ES-I3 (cell line): ENCODE results near the gene EMP2.

Source experiments
- H3K36me3 ChIP-seq: 2 replicates; pipeline ENCODE4 v1.6.1; 2013; ENCODE audit warnings: mild to moderate bottlenecking, low read length, control low read depth, moderate library complexity; ENCODE audit not compliant: insufficient read depth
- H3K4me1 ChIP-seq: 2 replicates; pipeline ENCODE4 v1.6.1; 2013; ENCODE audit warnings: mild to moderate bottlenecking, control low read depth, low read length; ENCODE audit not compliant: insufficient read depth
- H3K9ac ChIP-seq: 2 replicates; pipeline ENCODE4 v1.6.1; 2013; ENCODE audit warnings: low read depth, mild to moderate bottlenecking, low read length, moderate library complexity
- H3K9me3 ChIP-seq: 2 replicates; pipeline ENCODE4 v1.6.1; 2013; ENCODE audit warnings: mild to moderate bottlenecking, low read length, moderate library complexity; ENCODE audit not compliant: control insufficient read depth, insufficient read depth

The EMP2 gene

DNA sequence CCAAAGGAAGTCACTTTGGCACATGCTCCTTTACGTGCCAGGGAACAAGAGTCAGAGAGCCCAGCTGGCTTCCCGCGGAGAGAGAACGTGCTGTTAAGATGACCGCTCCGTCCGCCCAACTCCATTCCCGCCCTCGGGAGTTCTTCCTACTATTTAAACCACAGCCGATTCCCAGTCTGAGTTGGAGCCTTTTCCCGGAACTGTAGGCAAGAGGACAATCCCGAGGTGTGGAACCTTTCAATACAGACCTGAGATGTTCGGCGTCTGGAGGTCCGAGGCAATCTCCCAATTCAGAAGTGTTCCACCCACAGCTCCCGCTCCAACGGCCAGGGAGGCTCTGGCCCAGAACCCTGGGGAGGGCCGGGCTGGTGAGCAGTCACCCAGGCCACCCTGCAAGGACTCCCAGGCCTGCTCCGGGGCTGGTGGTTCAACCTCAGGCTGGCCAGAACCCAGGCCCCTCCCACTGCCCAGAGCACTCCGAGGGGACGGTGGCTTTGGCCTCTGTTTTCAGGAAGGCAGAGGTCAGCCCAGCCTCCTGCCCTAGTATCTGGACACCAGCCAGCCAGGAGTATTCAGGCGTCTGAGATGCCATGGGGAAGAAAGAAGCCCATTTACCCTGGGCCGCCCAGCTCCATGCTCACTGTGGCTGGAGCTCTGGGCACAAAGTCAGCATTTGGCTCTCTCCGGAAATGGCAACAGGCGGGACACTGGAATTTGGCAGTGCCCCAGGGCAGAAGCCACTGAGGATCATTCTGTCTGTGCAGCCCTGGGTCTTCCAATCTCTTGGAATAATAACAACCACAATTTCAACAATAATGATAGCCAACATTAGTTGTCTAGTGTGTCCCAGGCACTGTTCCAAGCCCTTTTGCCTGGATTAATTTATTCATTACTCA, 21.4 kb downstream of the EMP2 start:
- Histone ChIP-seq H3K9me3 (no peaks in the 10 kb centered on the region), H3K9ac (no peak overlapping the region), H3K4me1 (no peaks in the 10 kb centered on the region), H3K36me3 (no peaks in the 10 kb centered on the region; the same call in 1 of the 2 replicates)

DNA sequence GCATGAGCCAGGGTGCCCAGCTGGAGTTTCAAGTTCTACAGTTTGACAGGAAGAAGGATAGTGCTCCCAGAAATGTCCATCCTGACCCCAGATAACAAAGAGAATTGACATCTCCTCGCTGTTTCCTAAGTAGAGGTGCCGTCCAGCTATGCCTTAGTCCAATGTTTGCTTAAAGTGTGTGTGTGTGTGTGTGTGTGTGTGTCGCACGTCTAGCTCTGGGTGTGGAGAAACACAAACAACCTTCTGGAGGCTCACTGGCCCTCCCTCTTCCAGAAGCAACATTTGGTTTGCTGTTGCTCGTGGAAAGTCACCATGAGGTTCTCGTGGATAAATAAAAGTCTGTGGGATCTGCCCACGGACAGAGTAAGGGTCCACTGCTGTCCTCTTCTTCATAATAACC, 22.1 kb downstream of the EMP2 start:
- H3K36me3 ChIP-seq, result no peaks in the 10 kb centered on the region; the same call in 1 of the 2 replicates
- no peaks in the 10 kb centered on the region for H3K9me3 ChIP-seq
- no peak overlapping the region for H3K9ac ChIP-seq
- H3K4me1 ChIP-seq, result no peaks in the 10 kb centered on the region

GRCh38 chr16:10557750-10558149, 22.6 kb downstream of the EMP2 start:
- H3K36me3 ChIP-seq, result no peaks in the 10 kb centered on the region; the same call in 1 of the 2 replicates
- H3K9ac ChIP-seq, result no peak overlapping the region
- no peaks in the 10 kb centered on the region for H3K4me1 ChIP-seq
- no peaks in the 10 kb centered on the region for H3K9me3 ChIP-seq

- no peaks in the 10 kb centered on the region for H3K36me3 ChIP-seq
- no peaks in the 10 kb centered on the region for H3K9me3 ChIP-seq
Measured at GRCh38 chr16:10556236-10556635, 24.2 kb downstream of the EMP2 start.

GRCh38 chr16:10554569-10554968, 25.8 kb downstream of the EMP2 start:
- no peak overlapping the region for H3K9ac ChIP-seq
- H3K9me3 ChIP-seq, result no peaks in the 10 kb centered on the region
- H3K4me1 ChIP-seq, result no peaks in the 10 kb centered on the region
- H3K36me3 ChIP-seq, result no peaks in the 10 kb centered on the region

More at GRCh38 chr16:10556236-10556635, 24.2 kb downstream of the EMP2 start:
- Histone ChIP-seq H3K9ac (no peak overlapping the region), H3K4me1 (no peaks in the 10 kb centered on the region)

DNA sequence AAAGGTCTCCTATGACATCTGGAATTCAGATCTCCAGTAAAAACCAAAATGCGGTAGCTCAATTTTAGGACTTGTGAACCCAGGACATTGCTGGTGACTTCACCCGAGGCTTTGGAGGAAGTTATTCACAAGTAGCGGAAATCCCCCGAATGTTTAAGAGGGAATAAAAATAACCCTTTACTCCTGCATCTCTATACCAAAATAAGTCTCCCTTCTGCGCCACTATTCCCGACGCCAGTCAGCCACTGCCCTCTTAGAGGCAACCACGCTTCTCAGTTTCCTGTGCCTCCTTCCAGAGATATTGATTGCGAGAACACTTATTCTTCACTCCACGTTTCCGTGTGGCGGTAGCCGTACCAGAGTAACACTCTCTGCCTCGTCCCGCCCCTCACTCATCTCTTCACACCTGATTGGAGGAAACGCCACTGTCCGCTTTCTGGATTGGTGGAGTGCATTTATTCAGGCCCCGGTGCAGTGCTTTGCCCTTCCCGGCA, 27.4 kb downstream of the EMP2 start:
- Histone ChIP-seq H3K9ac (peak overlapping the region; percentile 35; the same call in 1 of the 2 replicates), H3K4me1 (no peaks in the 10 kb centered on the region), H3K36me3 (no peaks in the 10 kb centered on the region), H3K9me3 (no peaks in the 10 kb centered on the region)

DNA sequence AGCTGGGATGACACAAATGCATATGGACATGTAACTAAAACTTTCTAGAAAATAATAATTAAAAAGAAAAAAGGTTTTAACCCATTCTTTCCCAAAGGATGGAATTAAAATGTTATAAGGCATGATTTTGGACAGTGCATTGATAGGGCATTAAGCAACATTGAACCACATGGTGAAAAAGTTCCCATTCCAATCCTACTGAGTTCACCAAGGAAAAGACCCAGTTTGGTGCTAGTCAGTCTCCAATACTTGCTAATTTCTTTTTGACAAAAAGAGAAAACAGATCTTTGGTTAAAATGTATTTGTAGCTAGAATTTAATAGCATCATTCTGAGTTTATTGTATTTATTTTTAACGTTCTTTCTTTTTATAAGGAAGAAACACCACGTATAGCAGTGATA, 28.1 kb downstream of the EMP2 start:
- Histone ChIP-seq H3K36me3 (no peaks in the 10 kb centered on the region), H3K4me1 (no peaks in the 10 kb centered on the region), H3K9ac (no peak overlapping the region), H3K9me3 (no peaks in the 10 kb centered on the region)

DNA sequence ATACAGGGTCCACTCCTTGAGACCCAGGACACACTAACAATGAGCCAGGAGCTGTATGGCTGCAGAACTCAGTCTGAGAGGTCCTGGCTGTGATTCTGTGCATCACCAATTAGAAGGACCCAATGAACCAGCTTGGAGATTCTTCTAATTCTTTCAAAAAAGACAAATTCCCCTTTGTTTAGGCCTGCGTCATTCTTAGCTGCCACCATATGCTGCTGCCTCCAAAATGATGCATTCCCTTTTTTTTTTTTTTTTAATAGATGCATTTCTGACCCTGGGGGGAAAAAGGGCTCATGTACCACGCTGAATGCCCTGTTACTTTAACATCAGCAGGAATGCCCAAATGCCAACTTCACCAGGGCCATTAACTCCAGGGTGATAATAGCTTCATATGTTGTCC, 28.5 kb downstream of the EMP2 start:
- Histone ChIP-seq H3K9me3 (no peaks in the 10 kb centered on the region), H3K4me1 (no peaks in the 10 kb centered on the region)

DNA sequence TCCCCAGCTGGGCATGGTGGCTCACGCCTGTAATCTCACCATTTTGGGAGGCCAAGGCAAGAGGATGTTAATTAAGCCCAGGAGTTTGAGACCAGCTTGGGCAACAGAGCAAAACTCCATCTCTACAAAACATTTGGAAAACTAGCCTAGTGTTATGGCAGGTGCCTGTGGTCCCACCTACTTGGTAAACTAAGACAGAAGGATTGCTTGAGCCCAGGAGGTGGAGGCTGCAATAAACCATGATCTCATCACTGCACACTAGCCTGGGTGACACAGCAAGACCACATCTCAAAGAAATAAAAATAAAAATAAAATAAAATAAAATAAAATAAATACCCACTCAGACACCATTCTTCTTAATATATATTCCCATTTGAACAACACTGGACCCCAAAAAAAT, 32.0 kb downstream of the EMP2 start:
- H3K36me3 ChIP-seq, result no peaks in the 10 kb centered on the region
- no peaks in the 10 kb centered on the region for H3K9me3 ChIP-seq
- no peak overlapping the region for H3K9ac ChIP-seq
- H3K4me1 ChIP-seq, result no peaks in the 10 kb centered on the region

More for the DNA sequence above, 28.5 kb downstream of the EMP2 start:
- no peak overlapping the region for H3K9ac ChIP-seq
- H3K36me3 ChIP-seq, result no peaks in the 10 kb centered on the region

- H3K36me3 ChIP-seq, result no peaks in the 10 kb centered on the region
- no peak overlapping the region for H3K9ac ChIP-seq
- no peaks in the 10 kb centered on the region for H3K9me3 ChIP-seq
- no peaks in the 10 kb centered on the region for H3K4me1 ChIP-seq
Measured at GRCh38 chr16:10547708-10548107, 32.7 kb downstream of the EMP2 start.

DNA sequence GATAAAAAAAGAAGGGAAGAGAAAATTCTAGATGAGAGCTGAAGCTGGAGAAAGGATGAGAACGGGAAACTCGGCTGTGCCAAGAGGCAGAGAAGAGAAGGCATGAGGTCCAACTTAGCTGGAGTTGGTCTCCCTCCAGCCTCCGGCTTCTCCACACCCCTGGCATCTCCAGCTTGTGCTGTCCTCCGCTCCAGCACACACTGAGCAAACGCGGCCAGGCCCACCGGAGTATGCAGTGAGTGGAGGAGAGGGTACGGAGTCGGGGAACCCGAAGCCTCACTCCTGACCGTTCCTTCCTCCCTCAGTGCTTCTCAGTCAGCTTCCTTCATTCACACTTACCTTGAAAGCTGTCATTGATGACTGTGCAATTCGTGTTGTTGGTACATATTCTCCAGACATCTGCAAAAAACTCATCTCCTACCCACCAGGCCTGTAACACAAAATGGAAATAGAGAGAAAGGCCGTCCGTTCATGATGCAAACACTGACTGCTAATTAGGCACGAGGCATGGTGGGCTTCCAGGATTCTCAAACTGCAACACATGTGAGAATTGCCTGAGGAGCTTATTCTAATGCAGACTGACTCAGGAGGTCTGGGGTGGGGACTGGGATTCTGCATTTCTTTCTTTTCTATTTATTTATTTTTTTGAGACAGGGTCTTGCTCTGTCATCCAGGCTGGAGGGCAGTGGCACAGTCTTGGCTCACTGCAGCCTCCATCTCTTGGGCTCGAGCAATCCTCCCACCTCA, 37.0 kb downstream of the EMP2 start:
- H3K9ac ChIP-seq, result no peak overlapping the region
- no peaks in the 10 kb centered on the region for H3K9me3 ChIP-seq
- H3K36me3 ChIP-seq, result no peaks in the 10 kb centered on the region
- H3K4me1 ChIP-seq, result no peaks in the 10 kb centered on the region

DNA sequence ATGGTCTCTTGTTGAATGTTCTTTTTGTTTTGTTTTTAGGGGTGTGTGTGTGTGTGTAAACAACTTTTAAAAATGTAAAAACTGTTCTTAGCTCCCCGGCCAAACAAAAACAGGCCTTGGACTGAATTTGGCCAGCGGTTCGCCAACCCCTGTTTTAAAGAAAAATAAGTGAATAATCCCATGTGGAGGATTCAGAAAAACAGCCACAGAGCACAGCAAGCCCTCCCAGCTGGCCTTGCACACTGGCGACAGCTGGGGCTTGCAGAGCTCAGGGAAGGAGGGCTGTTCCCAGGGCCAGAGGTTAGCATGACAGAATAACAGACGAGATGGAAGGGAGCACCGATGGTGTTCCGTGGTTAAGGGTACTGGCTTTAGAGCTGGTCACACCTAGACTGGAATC, 39.0 kb downstream of the EMP2 start:
- no peaks in the 10 kb centered on the region for H3K4me1 ChIP-seq
- no peak overlapping the region for H3K9ac ChIP-seq
- H3K9me3 ChIP-seq, result no peaks in the 10 kb centered on the region
- H3K36me3 ChIP-seq, result no peaks in the 10 kb centered on the region

- H3K4me1 ChIP-seq, result no peaks in the 10 kb centered on the region
- no peak overlapping the region for H3K9ac ChIP-seq
- H3K9me3 ChIP-seq, result no peaks in the 10 kb centered on the region
- no peaks in the 10 kb centered on the region for H3K36me3 ChIP-seq
Measured at GRCh38 chr16:10539793-10540192, 40.6 kb downstream of the EMP2 start.

- Histone ChIP-seq H3K4me1 (no peaks in the 10 kb centered on the region), H3K9me3 (no peaks in the 10 kb centered on the region), H3K9ac (no peak overlapping the region), H3K36me3 (no peaks in the 10 kb centered on the region)
Measured at GRCh38 chr16:10539236-10539635, 41.2 kb downstream of the EMP2 start.

DNA sequence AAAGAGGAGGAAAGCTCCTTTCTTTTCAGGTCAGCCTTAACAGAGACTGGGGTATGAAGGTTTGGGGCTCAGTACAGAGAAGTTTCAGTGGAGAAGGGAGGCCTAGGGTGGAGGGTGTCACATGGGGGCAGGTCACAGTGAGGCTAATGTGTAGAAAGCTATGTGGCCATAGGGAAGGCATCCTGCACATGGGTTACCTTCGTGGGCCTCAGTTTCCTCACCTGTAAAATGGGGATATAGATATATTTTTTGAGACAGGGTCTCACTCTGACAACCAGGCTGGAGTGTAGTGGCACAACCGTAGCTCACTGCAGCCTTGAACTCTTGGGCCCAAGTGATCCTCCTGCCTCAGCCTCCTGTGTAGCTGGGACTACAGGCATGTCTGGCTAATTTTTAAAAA, 41.8 kb downstream of the EMP2 start:
- Histone ChIP-seq H3K4me1 (no peaks in the 10 kb centered on the region), H3K9me3 (no peaks in the 10 kb centered on the region), H3K9ac (no peak overlapping the region), H3K36me3 (no peaks in the 10 kb centered on the region)
